GM18867 (cell line): ENCODE data around the gene MIOX.

ENCODE experiments used
- ATAC-seq: cut with Tn5 transposase; IDR thresholded peaks from one replicate; pipeline ENCODE4 v1.9.1; 2021; ENCODE audit warnings: mild to moderate bottlenecking, moderate library complexity; ENCODE audit not compliant: unreplicated experiment

Gene MIOX

DNA sequence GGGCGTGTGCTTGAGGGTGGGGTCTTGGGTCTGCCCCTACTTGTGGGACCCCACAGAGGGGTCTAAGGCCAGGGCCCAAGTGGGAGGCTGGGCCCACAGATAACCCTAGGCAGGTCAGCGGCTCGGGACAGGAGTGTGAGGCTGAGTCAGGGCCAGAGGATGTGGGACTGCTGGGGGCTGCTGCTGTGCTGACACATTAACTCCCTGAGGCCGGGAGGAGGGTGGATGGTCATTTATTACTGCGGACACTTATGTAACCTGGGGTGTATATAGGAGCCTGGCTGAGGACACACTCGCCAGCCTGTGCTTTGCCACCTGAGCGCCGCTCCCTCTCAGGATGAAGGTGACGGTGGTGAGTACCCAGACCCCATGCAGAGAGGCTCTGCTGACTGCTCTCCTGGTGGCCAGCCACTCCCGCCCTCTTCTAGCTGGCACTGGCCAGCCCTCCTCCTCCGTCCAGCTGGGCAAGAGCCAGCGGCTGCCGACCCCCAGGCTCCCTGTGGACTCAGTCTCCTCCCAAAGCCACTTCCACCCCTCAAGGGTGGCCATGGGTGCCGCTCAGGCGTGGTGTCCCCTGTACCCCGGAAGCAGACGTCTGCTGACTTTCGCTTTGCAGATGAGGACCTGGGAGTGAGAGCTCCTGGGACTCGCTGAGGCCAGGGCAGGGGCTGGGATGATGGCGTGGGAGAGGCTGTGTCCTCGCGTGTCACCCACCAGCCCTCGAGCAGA is at the start of gene MIOX:
MIOX (plus strand) TSS at position 299 of the 729 bp plus-strand sequence; CDS start at position 338, 39 bp downstream.
- ATAC-seq: no peak

DNA sequence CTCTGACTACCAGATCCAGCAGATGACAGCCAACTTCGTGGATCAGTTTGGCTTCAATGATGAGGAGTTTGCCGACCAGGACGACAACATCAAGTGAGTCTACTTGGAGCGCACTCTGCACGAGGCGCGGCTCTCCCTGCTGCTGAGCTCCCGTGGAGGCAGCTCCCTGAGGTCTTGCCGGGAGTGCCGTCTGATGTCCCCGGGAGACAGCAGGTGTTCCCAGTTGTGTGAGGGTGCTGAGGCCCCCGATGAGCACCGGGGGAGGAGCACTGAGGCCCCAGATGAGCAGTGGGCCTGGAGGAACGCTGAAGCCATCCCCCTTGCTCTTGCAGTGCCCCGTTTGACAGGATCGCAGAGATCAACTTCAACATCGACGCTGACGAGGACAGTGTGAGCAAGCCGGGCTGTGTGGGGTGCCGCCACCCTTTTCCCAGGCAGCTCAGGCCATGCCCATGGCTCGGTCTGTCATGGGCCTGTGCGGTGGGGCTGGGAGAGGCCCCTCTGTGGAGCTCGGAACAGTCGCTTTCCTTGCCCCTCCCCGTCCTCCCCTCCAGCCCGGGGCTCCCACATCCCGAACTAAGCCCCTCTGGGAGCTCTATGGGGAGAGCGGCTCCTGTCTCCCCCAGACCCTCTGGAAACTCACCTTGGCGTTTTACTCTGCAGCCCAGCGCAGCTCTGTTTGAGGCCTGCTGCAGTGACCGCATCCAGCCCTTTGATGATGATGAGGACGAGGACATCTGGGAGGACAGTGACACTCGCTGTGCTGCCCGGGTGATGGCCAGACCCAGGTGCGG is 49.0 kb upstream of the MIOX start:
- no peak for ATAC-seq

DNA sequence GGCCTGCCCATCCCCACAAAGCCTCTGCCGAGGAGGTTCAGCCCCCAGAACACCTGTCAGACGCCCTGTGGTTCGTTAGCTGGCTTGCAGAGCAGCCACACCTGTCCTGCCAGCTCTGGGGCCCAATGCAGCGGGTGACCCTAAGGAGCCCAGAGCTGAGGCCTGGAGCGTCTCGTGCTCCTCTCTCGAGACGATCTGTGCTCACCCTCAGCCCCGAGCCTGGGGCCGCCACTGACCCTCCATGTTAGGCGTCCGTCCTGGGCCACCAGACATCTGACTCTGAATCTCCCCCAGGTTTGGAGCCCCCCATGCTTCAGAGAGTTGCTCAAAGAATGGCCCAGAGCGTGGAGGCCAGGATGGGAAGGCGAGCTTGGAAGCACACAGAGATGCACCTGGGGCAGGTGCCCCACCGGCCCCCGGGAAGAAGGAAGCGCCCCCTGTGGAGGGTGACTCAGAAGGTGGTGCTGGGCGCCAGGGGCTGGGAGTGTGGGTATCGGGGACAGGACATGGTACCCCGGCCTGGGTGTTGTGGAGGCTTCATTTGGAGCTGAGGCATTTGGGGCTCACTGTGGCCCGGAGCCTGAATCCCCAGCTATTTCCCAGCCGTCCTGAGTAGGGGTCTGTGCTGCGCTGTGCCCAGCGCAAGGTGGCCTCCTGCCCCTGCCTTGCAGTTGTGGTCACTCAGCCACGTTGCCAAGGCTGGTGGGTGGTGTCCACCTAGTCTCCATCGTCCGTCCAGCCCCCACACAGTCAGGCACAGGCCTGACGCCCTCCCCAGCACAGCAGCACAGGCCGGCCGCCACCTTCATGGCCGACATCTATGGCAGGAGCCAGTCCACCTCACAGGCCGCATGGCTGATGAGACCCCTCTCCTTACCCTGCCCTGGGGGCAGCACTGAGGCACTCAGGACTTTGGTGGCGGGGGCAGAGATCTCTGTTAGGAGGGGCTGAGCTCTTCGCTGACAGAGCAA is 48.1 kb upstream of the MIOX start:
- no peak for ATAC-seq

DNA sequence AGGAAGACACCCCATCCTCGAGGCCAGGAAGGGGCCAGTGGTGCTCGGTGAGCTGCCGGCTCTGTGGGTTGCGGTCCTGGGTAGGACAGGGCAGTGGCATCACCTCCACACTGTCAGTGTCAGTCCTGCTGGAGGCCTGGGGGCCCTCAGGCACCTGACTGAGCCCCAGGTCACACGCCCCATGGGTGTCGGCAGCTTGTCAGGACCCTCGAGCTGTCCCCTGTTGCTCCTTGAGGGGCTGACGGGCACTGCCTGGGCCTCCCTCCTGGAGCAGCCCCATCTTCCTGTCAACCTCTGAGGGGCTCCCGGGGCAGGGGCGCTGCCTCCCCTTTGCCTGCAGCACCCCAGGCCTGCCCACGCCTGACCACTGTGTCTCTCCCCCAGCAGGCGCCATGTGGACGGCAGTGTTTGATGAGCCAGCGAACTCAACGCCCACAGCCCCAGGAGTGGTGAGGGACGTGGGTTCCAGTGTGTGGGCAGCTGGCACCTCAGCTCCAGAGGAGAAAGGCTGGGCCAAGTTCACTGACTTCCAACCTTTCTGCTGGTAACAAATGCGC is 47.3 kb upstream of the MIOX start:
- ATAC-seq: no peak

DNA sequence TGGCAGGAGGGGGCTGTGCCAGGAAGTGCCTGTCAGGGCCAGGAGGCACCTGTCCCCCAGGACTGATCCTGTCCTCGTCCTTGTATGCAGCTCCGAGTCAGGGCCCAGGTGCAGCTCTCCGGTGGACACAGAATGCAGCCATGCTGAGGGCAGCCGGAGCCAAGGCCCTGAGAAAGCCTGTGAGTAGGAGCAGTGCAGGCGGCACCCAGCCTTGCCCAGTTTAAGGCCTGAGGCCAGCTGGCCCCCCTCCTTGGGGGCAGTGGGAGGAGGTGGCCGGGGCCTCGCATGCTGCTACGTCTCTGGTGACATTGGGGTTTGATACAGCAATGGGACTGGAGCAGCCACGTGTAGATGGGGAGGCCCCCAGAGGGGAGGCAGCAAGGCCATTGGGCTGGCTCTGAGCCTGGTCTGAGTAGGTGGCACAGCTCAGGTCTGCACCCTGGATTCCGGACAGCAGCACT is 46.8 kb upstream of the MIOX start:
- no peak for ATAC-seq

DNA sequence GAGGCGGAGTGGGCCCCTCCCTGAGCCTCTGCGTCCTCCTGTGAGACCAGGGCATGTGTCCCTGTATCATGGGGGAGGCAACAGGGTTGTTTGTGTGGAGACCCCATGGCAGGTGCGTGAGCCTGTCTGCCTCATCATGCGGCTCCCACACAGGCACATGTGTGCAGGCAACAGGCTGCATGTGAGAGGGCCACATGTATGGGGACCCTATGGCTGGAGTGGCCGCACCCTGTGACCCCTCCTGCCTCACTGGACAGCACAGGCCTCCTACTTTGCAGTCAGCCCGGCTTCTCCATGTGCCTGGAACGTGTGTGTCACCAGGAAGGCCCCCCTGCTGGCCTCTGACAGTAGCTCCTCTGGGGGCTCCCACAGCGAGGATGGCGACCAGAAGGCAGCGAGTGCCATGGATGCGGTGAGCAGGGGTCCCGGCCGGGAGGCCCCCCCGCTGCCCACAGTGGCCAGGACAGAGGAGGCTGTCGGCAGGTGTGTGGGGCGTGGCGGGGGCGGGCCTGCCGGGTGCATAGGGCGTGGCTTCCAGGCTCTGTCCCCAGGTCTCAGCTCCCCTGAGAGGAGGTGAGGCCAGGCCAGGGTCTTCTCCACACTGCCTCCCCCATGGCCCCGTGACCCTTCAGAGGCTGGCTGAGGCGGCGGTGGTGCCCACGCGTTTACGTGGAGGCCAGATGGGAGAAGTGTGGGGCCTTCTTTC is 46.0 kb upstream of the MIOX start:
- ATAC-seq: no peak

DNA sequence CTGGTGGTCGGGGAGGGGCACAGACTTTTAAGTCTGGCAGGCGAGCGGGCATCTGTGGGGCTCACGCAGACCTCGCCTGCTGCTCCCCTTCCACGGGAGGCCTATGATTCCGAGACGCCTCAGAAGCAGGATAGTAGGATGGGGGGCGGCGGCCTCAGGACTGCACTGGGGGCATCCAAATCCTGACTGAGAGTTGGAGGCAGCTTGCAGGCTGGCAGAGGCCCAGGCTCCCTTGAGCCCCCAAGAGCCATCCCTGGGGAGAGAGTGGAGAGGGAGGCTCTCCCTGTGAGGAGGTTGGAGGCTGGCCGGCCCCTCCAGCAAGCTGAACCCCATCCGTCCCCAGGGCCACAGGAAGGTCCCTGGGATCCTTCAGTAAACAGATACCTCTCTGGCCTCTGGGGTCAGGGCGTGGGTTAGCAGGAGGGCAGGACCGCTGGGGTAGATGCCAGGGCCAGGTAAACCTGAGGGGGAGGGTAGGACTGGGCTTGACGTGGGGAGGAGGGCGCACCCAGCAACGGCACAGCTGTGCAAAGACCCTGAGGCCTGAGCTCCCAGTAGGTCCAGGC is 45.1 kb upstream of the MIOX start:
- ATAC-seq: no peak

DNA sequence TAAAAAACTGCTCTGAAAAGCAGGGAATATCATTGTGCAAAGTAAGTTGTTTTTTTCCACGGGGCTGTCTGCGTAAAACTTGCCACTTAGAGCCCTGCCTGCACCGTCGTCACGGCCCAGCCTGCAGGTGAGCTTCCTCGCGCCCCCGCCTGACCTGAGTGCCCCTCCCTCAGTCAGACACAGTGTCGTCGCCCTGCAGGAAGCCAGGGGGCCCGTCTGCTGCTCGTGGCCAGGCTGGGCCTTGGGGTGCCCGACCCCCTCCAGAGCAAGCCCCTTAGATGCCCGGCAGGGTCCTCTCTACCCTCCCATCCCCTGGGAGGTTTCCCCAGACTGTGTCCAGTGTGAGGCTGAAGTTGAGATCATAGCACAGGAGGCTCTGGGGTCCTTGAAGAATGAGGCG is 43.5 kb upstream of the MIOX start:
- ATAC-seq: no peak

DNA sequence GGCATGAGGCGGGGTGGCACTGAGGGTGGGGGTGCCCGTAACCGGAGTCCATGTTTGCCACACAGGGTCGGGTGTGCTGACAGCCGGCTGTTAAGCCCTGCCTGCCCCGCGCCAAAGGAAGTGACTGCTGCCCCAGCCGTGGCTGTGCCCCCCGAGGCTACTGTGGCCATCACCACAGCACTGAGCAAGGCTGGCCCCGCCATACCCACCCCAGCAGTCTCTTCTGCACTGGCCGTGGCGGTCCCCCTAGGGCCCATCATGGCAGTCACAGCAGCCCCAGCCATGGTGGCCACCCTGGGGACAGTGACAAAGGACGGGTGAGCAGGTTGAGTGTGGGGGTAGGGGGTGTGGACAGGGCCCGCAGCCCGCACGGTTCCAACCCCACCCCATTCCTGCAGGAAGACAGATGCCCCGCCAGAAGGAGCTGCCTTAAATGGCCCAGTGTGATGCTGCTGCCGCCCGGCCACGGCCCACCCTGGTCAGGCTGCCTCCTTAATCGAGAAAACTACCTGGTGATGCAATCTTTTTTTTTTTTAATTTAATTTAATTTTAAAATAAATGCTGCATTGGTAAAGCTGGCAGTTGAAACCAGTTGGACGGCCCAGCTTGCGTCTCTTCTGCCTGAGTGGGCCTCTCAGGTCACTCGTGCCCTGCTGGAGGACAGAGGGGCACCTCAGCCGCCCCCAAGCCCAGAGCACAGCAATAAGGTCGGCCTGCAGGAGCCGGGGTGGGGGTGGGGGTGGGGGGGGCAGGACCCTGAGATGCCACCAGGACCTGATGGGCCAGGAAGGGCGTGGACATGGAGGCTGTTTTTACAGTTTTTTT is 42.6 kb upstream of the MIOX start:
- no peak for ATAC-seq

DNA sequence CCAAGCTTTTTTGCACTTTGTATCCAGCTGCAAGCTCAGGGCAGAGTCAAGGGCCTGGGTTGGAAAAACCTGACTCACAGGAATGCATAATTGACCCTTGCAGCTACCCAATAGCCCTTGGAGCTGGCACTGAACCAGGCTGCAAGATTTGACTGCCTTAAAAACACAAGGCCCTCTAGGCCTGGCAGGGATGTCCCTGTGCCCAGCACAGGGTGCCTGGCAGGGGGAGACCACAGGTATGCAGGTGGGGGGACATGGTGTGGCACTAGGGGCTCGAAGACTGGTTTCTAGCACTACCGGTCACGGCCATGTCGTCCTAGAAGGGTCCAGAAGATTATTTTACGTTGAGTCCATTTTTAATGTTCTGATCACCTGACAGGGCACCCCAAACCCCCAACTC is 42.0 kb upstream of the MIOX start:
- no peak for ATAC-seq

DNA sequence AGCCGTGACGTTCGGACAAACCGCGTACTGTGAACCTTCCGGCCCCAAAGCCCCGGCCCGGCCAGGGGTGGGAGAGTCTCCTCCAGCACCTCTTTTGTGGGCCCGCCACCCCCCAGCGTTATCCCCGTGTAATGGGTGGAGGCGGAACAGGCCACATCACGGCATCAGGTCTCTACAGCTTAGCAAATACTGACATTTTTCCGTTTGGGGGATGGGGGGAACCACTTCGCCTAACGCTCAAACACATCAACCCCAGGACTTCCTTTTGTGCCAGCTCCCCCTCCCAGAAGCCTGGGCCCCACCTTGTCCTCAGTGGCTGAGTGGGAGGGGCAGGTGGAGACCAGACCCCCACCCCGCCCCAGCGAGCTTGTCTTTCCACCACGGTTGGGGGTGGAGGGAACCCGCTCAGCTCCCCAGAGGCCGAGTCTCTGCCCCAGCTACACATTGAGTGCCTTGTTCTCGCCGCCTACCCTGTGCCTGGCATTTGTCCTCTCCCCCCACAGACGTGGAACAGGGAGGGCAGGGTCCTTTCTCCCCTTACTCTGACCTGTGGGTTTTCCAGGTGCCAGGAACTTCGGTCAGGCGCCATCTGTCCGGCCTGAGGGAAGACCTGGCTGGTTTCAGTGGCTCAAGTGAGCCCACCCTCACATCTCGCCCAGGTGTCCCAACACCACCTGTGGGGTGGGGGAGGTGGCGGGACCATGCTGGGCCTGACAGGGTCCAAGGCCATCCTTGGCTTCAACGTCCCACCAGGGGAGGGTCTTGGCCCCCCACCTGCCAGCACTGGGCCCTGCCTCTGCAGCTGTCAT is 41.4 kb upstream of the MIOX start:
- ATAC-seq: no peak

DNA sequence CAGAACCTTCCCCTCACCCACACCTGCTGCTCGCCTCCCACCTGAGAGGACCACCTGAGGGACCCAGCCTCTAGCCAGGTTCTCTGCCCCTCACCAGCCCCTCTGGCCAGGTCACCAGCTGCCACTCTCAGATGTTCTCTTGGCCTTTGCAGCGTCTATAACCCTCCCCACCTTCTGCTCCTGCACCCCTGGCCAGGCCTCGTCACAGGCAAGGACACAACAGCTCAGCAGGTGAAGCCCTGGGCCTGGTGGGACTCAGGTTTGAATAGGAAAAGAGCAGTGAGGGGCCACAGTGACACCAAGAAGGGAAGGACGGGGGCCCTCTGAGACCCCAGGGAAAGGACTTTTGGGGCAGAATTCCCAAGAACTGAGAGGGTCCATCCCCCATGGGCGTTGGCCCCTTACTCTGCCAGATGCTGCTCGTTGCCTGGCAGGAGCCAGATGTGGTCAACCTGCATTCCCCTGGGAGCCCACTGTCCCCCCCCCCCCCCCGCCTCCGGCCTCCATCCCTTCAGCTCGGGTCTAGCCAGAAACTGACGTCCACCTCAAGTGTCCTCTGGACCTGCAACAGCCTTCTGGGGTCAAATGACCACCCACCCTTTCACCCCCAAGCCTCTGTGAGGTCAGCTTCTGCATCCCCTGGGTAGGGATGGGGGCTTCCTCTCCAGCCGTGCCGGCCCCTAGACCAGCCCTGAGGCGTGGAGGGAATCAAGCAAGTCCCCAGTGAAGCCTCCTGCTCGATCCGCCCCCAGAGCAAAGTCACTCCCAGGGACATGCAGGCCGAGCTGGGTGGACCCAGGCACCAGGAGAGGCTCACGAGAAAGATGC is 40.6 kb upstream of the MIOX start:
- no peak for ATAC-seq

DNA sequence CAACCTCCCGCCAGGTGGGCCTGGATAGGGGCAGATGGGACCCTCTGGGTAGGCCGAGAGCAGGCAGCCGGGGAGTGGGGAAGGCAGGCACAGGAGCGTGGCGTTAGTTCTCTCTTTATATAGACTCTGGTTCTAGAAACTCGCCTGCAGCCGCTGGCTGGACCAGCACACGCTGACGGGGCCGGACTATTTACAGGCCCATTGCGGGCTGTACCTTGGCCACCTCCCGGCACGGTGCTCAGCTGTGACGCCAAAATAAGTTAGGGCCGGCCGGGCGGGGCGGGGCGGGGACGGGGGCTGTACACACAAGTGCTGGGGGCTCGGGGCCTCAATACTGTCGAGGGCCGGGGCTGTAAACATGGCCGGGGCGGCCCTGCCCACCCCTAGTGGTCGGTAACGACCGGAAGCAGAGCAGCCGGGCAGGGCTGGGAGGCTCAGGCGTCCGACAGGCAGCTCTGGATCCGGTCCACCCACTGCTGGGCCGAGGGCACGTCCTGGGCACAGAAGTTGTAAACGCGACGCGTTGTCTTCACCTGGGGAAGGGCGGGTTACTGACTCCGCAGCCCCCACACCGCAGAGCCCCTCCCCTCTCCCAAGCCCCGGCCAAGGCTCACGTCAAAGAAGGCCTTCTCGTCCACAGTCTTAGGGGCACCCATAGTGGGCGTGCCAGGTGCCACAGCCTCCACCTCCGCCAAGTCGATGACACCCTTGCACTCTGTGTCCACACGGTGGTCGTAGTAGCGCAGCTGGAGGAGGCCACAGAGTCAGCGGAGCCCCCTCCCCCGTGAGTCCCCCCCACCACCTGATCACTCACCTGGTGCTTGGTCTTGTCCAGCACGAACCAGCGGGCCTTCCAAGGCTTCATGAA is 39.7 kb upstream of the MIOX start:
- ATAC-seq: no peak

DNA sequence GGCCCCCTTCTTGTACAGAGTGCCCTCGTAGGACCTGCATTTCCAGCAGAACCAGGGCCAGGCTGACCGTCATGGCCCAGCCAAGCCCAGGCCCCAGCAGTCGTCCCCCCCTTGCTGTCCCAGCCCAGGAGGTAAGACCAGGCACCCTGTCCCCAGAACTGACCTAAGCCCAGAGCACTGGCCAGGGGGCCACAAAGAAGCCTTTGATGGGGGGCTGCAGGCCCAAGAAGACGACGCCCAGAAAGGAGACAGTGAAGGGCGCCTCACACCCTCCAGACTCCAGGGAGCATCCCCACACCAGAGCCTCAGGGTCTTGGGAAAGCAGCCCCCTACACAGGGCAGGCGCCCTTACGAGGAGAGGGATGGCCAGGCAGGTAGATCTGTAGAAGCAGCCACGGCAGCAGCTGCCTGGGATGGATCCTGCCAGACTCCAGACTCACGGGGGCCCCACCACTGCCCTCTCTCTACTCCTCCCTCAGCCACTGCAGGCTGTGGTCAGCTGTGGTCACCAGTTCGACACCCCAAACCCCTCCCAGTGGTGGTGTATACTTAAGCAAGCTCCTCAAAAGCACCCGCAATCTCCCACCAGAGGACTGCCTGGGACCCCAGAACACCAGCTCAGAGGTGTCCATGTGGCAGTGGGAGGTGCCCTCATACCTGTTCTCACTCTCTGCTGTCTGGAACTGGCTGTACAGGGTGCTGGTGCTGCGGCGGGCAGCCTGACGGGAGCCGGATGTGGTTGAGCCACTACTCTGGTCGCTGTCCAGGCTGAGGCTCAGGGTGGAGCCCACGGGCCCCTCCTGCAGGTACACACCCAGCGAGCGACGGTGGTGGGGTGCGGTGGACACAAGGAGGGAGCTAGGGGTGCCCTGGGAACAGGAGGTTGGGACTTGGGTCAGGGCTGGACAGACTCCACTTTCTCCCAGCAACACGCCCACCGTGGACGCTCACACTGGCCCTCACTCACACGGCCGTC is 38.8 kb upstream of the MIOX start:
- ATAC-seq: no peak

DNA sequence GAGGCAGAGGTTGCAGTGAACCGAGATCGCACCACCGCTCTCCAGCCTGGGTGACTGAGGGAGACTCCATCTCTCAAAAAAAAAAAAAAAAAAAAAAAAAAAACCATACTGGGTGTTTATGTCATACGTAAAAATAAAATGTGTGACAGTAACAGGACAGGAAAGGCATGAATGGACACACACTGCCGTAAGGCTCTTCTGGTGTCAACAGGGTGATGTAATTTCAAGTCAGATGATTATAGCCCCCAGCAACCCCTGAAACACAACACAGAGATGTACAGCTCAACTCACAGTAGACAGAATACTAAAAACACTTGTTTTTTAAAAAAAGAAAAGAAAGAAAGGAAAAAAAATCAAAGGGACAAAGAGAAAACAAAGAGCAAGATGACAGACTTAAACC is 34.0 kb upstream of the MIOX start:
- no peak for ATAC-seq
